Neural cell (in vitro differentiated cells): ENCODE measurements around the gene LNX1. TPM values are rescaled to one million over a fixed set of nuclear protein-coding genes. Genes with fewer than 3 reads are reported as not detected.

Experiments
- H2AFZ ChIP-seq: fragments of 200-600, 300-800 bp; sonication (generic), shearing (Covaris generic); 2 replicates; pipeline ENCODE4 v1.6.0; 2014; ENCODE audit warnings: low read depth, mild to moderate bottlenecking, antibody characterized with exemption, low read length, moderate library complexity
- H3F3A ChIP-seq: fragments of 200-600 bp; shearing (Covaris generic); 2 replicates; pipeline ENCODE4 v1.6.1; 2016; ENCODE audit warnings: mild to moderate bottlenecking, moderate library complexity, mixed read lengths, antibody characterized with exemption, low read length; ENCODE audit not compliant: insufficient read depth, poor library complexity, severe bottlenecking
- H3K27ac ChIP-seq: fragments of 200-600, 300-800 bp; sonication (generic), shearing (Covaris generic); 2 replicates; pipeline ENCODE4 v1.5.1; 2014; ENCODE audit warnings: mild to moderate bottlenecking, low read length, moderate library complexity
- H3K27me3 ChIP-seq: fragments of 300-800, 200-600 bp; sonication (generic), shearing (Covaris generic); 2 replicates; pipeline ENCODE4 v1.6.0; 2014; ENCODE audit warnings: mild to moderate bottlenecking, low read depth, low read length, moderate library complexity; ENCODE audit not compliant: insufficient read depth
- H3K36me3 ChIP-seq: fragments of 300-800, 200-600 bp; sonication (generic), shearing (Covaris generic); 2 replicates; pipeline ENCODE4 v1.5.1; 2014; ENCODE audit warnings: mild to moderate bottlenecking, antibody characterized with exemption, low read length, moderate library complexity; ENCODE audit not compliant: insufficient read depth
- H3K4me2 ChIP-seq: fragments of 300-800, 200-600 bp; sonication (generic), shearing (Covaris generic); 2 replicates; pipeline ENCODE4 v1.6.0; 2014; ENCODE audit warnings: mild to moderate bottlenecking, low read length
- H3K4me3 ChIP-seq: fragments of 300-800, 200-600 bp; sonication (generic), shearing (Covaris generic); 2 replicates; pipeline ENCODE4 v1.5.1; 2014; ENCODE audit warnings: mild to moderate bottlenecking, low read length, moderate library complexity
- H3K79me2 ChIP-seq: fragments of 200-600 bp; shearing (Covaris generic); replicated peaks from 2 replicates; pipeline ENCODE4 v1.6.0; 2014; ENCODE audit warnings: mild to moderate bottlenecking, low read length, moderate library complexity; ENCODE audit not compliant: insufficient read depth
- H3K9ac ChIP-seq: fragments of 300-800, 200-600 bp; sonication (generic), shearing (Covaris generic); 2 replicates; pipeline ENCODE4 v1.6.1; 2016; ENCODE audit warnings: mild to moderate bottlenecking, low read length, mixed read lengths
- H3K9me2 ChIP-seq: fragments of 200-600 bp; shearing (Covaris generic); 2 replicates; pipeline ENCODE4 v1.6.1; 2016; ENCODE audit warnings: mild to moderate bottlenecking, low read length, mixed read lengths; ENCODE audit not compliant: insufficient read depth
- H3K9me3 ChIP-seq: fragments of 200-600, 300-800 bp; sonication (generic), shearing (Covaris generic); 2 replicates; pipeline ENCODE4 v1.6.1; 2016; ENCODE audit warnings: mild to moderate bottlenecking, mixed run types, low read length, moderate library complexity, mixed read lengths
- H4K20me1 ChIP-seq: fragments of 200-600 bp; shearing (Covaris generic); 2 replicates; pipeline ENCODE4 v1.6.1; 2016; ENCODE audit warnings: mild to moderate bottlenecking, mixed run types; ENCODE audit not compliant: insufficient read depth
- EP300 ChIP-seq: fragments of 450-650 bp; conservative IDR thresholded peaks from 2 replicates; pipeline ENCODE4 v1.6.1; 2014; ENCODE audit warnings: antibody characterized with exemption, mild to moderate bottlenecking, moderate library complexity; ENCODE audit not compliant: poor library complexity, severe bottlenecking
- EZH2 ChIP-seq: fragments of 200-600, 300-800 bp; shearing (Covaris generic), sonication (generic); IDR thresholded peaks from 2 replicates; pipeline ENCODE4 v1.6.1; 2014; ENCODE audit warnings: antibody characterized with exemption, low read length, borderline replicate concordance, mild to moderate bottlenecking; ENCODE audit not compliant: insufficient read depth, poor library complexity, severe bottlenecking
- MXI1 ChIP-seq: fragments of 450-650 bp; conservative IDR thresholded peaks from 2 replicates; pipeline ENCODE4 v1.6.1; 2014; ENCODE audit warnings: antibody characterized with exemption, mild to moderate bottlenecking; ENCODE audit not compliant: poor library complexity, severe bottlenecking
- POLR2AphosphoS5 ChIP-seq: IDR thresholded peaks from 2 replicates; pipeline ENCODE4 v1.6.1; 2012
- RAD21 ChIP-seq: fragments of 450-650 bp; conservative IDR thresholded peaks from 2 replicates; pipeline ENCODE4 v1.6.1; 2014; ENCODE audit warnings: antibody characterized with exemption, mild to moderate bottlenecking, moderate library complexity
- REST ChIP-seq: IDR thresholded peaks from 2 replicates; pipeline ENCODE4 v1.6.1; 2012; ENCODE audit warnings: borderline replicate concordance
- SMC3 ChIP-seq: fragments of 450-650 bp; conservative IDR thresholded peaks from 2 replicates; pipeline ENCODE4 v1.6.1; 2014; ENCODE audit warnings: antibody characterized with exemption, mild to moderate bottlenecking, moderate library complexity; ENCODE audit not compliant: poor library complexity
- TAF1 ChIP-seq: IDR thresholded peaks from 2 replicates; pipeline ENCODE4 v1.6.1; 2012; ENCODE audit warnings: low read depth
- polyA plus RNA-seq: library from polyadenylated mRNA; depleted of rRNA; stranded (reverse); fragments of >200 nt; gene quantifications from 2 replicates; pipeline ENCODE4 v1.2.3, GENCODE V29; 2014
- TF ChIP-seq, protein P1 (sequence below): fragments of 450-650 bp; IDR thresholded peaks from 2 replicates; pipeline ENCODE4 v1.5.1; 2014; ENCODE audit warnings: antibody characterized with exemption, mild to moderate bottlenecking, moderate library complexity; ENCODE audit not compliant: poor library complexity, severe bottlenecking

The LNX1 gene
- polyA plus RNA-seq, 1 donor from 2014 or later, result 3.4 TPM

DNA sequence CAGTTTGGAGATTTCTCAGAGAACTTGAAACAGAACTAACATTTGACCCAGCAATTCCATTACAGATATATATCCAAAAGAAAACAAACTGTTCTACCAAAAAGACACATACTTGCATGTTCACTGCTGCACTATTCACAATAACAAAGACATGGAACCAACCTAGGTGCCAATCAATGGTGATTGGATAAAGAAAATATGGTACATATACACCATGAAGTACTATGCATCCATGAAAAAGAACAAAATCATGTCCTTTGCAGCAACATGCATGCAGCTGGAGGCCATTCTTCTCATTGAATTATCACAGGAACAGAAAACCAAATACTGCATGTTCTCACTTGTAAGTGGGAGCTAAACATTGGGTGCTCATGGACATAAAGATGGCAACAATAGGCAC, 47.6 kb upstream of the LNX1 start:
- no peak overlapping the region for H2AFZ ChIP-seq
- H3K9me2 ChIP-seq, result no peaks in the 10 kb centered on the region
- H3K4me3 ChIP-seq, result no peak overlapping the region
- no peaks in the 10 kb centered on the region for H3K9me3 ChIP-seq
- H4K20me1 ChIP-seq, result no peaks in the 10 kb centered on the region
- no peaks in the 10 kb centered on the region for H3K36me3 ChIP-seq
- H3K27me3 ChIP-seq, result no peaks in the 10 kb centered on the region
- no peaks in the 10 kb centered on the region for H3F3A ChIP-seq
- H3K4me2 ChIP-seq, result no peak overlapping the region
- no peaks in the 10 kb centered on the region for H3K79me2 ChIP-seq
- no peak for TF ChIP-seq RAD21
- TF ChIP-seq, protein P1, sequence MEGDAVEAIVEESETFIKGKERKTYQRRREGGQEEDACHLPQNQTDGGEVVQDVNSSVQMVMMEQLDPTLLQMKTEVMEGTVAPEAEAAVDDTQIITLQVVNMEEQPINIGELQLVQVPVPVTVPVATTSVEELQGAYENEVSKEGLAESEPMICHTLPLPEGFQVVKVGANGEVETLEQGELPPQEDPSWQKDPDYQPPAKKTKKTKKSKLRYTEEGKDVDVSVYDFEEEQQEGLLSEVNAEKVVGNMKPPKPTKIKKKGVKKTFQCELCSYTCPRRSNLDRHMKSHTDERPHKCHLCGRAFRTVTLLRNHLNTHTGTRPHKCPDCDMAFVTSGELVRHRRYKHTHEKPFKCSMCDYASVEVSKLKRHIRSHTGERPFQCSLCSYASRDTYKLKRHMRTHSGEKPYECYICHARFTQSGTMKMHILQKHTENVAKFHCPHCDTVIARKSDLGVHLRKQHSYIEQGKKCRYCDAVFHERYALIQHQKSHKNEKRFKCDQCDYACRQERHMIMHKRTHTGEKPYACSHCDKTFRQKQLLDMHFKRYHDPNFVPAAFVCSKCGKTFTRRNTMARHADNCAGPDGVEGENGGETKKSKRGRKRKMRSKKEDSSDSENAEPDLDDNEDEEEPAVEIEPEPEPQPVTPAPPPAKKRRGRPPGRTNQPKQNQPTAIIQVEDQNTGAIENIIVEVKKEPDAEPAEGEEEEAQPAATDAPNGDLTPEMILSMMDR, result no peak
- no peak overlapping the region for H3K9ac ChIP-seq
- H3K27ac ChIP-seq, result no peak overlapping the region

DNA sequence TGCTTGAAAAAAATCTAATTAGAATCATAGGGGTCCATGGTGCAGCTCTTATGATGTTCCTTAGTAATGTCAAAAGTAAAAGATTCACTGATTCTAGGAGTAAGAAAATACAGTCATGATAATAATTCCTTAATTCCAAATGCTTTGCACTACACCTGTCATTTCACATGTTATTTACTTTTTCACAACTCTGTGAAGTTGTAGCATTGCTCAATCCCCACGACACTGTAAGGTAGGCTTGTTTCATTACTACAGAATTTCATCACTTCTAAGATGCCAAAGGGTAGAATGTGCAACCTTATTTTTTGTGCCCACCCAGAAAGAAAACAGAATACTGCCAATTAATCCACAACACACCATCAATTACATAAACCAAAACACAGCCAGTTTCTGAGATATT, 46.1 kb upstream of the LNX1 start:
- no peak overlapping the region for H3K9ac ChIP-seq
- H3K4me3 ChIP-seq, result no peak overlapping the region
- no peaks in the 10 kb centered on the region for H3K27me3 ChIP-seq
- H3K36me3 ChIP-seq, result no peaks in the 10 kb centered on the region
- no peaks in the 10 kb centered on the region for H3K9me2 ChIP-seq
- H4K20me1 ChIP-seq, result no peaks in the 10 kb centered on the region
- H3K9me3 ChIP-seq, result no peaks in the 10 kb centered on the region
- no peak overlapping the region for H2AFZ ChIP-seq
- H3K27ac ChIP-seq, result no peak overlapping the region
- H3F3A ChIP-seq, result no peaks in the 10 kb centered on the region
- TF ChIP-seq POLR2AphosphoS5 (no peak), REST (no peak), SMC3 (no peak), RAD21 (no peak), MXI1 (no peak), EZH2 (no peak), TAF1 (no peak), EP300 (no peak)
- TF ChIP-seq, protein P1, result no peak
- H3K79me2 ChIP-seq, result no peaks in the 10 kb centered on the region
- H3K4me2 ChIP-seq, result no peak overlapping the region
